ENCODE results near the gene PIK3CB. TPM values are rescaled to one million over a fixed set of nuclear protein-coding genes. Genes with fewer than 3 reads are reported as not detected.

Gene PIK3CB
- total RNA-seq, 1 experiment from 2014 or later = 35.6 TPM

GRCh38 chr3:138835397-138835757 lies 649 bp upstream of the PIK3CB start:
- Histone ChIP-seq H2BK15ac (ENCODE audit: low read depth, low read length) (no peak overlapping the region), H2AFZ (ENCODE audit: low read length) (no peak overlapping the region), H3K4ac (ENCODE audit: low read depth, low read length) (no peak overlapping the region), H4K20me1 (ENCODE audit: control insufficient read depth, insufficient read depth, insufficient read length) (no peaks in the 10 kb centered on the region), H4K8ac (replicated peaks; ENCODE audit: insufficient read length, low read depth, low read length) (no peak overlapping the region), H3K9me3 (ENCODE audit: control insufficient read depth, low read depth, low read length) (no peaks in the 10 kb centered on the region), H2BK12ac (ENCODE audit: insufficient read length, low read depth, low read length) (no peak overlapping the region), H2BK5ac (ENCODE audit: insufficient read length, low read length) (no peak overlapping the region), H2AK5ac (ENCODE audit: insufficient read length, low read length) (no peak overlapping the region), H3K4me2 (ENCODE audit: insufficient read depth, insufficient read length, low read length) (peak overlapping the region; percentile 73), H3K23ac (ENCODE audit: insufficient read length, low read depth, low read length) (no peak overlapping the region), H3K56ac (ENCODE audit: insufficient read length, low read depth, low read length) (no peak overlapping the region), H3T11ph (ENCODE audit: low read length) (no peak overlapping the region), H3K14ac (ENCODE audit: insufficient read depth, low read length) (peak overlapping the region; percentile 84; the same call in 1 of the 2 replicates), H3K27ac (ENCODE audit: insufficient read length, low read depth, low read length) (peak overlapping the region; percentile 77), H3K9ac (ENCODE audit: extremely low read depth, insufficient read length, low read length) (peak overlapping the region; percentile 71), H3K79me2 (ENCODE audit: insufficient read depth, low read length) (peaks cover 9% of the 10 kb centered on the region), H2BK120ac (ENCODE audit: low read depth, low read length, poor library complexity, severe bottlenecking) (no peak overlapping the region), H2BK20ac (ENCODE audit: low read depth, low read length, poor library complexity, severe bottlenecking) (no peak overlapping the region), H3K79me1 (ENCODE audit: insufficient read depth, low read depth, low read length, poor library complexity, severe bottlenecking) (peaks cover 4% of the 10 kb centered on the region), H4K91ac (ENCODE audit: insufficient read length, low read depth, low read length) (no peak overlapping the region), H3K23me2 (ENCODE audit: insufficient read length, low read depth, low read length, poor library complexity, severe bottlenecking) (peaks cover 14% of the 10 kb centered on the region), H3K27me3 (ENCODE audit: insufficient read depth, low read length) (no peaks in the 10 kb centered on the region), H3K18ac (ENCODE audit: insufficient read length, low read depth, low read length) (no peak overlapping the region), H3K4me1 (ENCODE audit: insufficient read depth, low read length) (0 out of 2 replicates have a peak, but pooled peaks cover 2% of the 10 kb centered on the region), H4K5ac (ENCODE audit: insufficient read length, low read depth, low read length) (no peak overlapping the region)
- H3K27me3 Mint-ChIP-seq (ENCODE audit: low read depth) = no peaks in the 10 kb centered on the region
- peak overlapping the region; percentile 76 to 87 for H3K4me3 Mint-ChIP-seq
- H3K36me3 Mint-ChIP-seq (ENCODE audit: insufficient read depth in 1 of 3, low read depth in 3 of 3) = peaks cover 6 to 12% (median 7%) of the 10 kb centered on the region in 3 experiments; a peak in 6 of 7 replicates
- no peak for TF ChIP-seq CTCF (conservative IDR thresholded peaks at IDR 0.05)
- DNase-seq = no peak
- peaks cover 13 to 27% of the 10 kb centered on the region in 2 experiments for H3K4me1 Mint-ChIP-seq
- H3K9me3 Mint-ChIP-seq = no peaks in the 10 kb centered on the region; a peak in 1 of 5 replicates
- WGBS (ENCODE audit: extremely low coverage, insufficient read length, low lambda C conversion rate) = no CpG with 5 or more reads among the region's 4 CpGs
- peak overlapping the region; percentile 96 to 100 (median 99) for H3K27ac Mint-ChIP-seq
